Thymus (tissue), 11 donors: ENCODE results near the gene DOCK1. TPM values are rescaled to one million over a fixed set of nuclear protein-coding genes. Genes with fewer than 3 reads are reported as not detected.

ENCODE experiments used
- DNase-seq, 9 donors: peaks; one replicate each; pipeline ENCODE4 v3.0.0-alpha.2; 2013; ENCODE audit warnings: low spot score in 9 of 9, low read depth in 6 of 9, missing footprints in 1 of 9
- H3K27ac ChIP-seq, 2 donors: one replicate each; pipeline ENCODE4 v1.5.1; 2013; ENCODE audit warnings: control low read depth in 1 of 2, low read depth in 1 of 2, low read length in 1 of 2, mild to moderate bottlenecking in 1 of 2, moderate library complexity in 1 of 2
- H3K27me3 ChIP-seq, 2 donors: one replicate each; pipeline ENCODE4 v1.5.1; 2013; ENCODE audit warnings: low read length in 1 of 2; ENCODE audit not compliant: control insufficient read depth in 2 of 2, insufficient read depth in 1 of 2
- H3K36me3 ChIP-seq, 2 donors: one replicate each; pipeline ENCODE4 v1.5.1; 2013; ENCODE audit warnings: low read length in 1 of 2, mild to moderate bottlenecking in 1 of 2, moderate library complexity in 1 of 2; ENCODE audit not compliant: control insufficient read depth in 2 of 2, insufficient read depth in 2 of 2
- H3K4me1 ChIP-seq, 2 donors: one replicate each; pipeline ENCODE4 v1.5.1; 2013; ENCODE audit warnings: low read length in 2 of 2; ENCODE audit not compliant: control insufficient read depth in 2 of 2, insufficient read depth in 2 of 2
- H3K4me3 ChIP-seq, 2 donors: one replicate each; pipeline ENCODE4 v1.5.1; 2013; ENCODE audit warnings: low read length in 2 of 2, control low read depth in 1 of 2, mild to moderate bottlenecking in 1 of 2
- H3K9me3 ChIP-seq, 2 donors: one replicate each; pipeline ENCODE4 v1.5.1; 2013; ENCODE audit warnings: low read length in 1 of 2, mild to moderate bottlenecking in 1 of 2; ENCODE audit not compliant: control insufficient read depth in 2 of 2, insufficient read depth in 1 of 2
- WGBS: extraction: QIAGEN DNeasy Blood & Tissue Kit; methylation state at CpG from one replicate; pipeline ENCODE4 v1.1.7; 2013; 5-methylcytosine and 5-hydroxymethylcytosine counted together
- polyA plus RNA-seq: library from polyadenylated mRNA; stranded (reverse); fragments of 200-250 nt; gene quantifications from one replicate; pipeline ENCODE4 v1.2.3, GENCODE V29; 2013
- total RNA-seq: library from RNA; stranded (reverse); fragments of 120-200 nt; gene quantifications from one replicate; pipeline ENCODE4 v1.2.4, GENCODE V29; 2013
- donor health status: healthy.

Gene DOCK1
- total and polyA plus RNA-seq, 2 donors = 10.2 to 11.7 TPM

DNA sequence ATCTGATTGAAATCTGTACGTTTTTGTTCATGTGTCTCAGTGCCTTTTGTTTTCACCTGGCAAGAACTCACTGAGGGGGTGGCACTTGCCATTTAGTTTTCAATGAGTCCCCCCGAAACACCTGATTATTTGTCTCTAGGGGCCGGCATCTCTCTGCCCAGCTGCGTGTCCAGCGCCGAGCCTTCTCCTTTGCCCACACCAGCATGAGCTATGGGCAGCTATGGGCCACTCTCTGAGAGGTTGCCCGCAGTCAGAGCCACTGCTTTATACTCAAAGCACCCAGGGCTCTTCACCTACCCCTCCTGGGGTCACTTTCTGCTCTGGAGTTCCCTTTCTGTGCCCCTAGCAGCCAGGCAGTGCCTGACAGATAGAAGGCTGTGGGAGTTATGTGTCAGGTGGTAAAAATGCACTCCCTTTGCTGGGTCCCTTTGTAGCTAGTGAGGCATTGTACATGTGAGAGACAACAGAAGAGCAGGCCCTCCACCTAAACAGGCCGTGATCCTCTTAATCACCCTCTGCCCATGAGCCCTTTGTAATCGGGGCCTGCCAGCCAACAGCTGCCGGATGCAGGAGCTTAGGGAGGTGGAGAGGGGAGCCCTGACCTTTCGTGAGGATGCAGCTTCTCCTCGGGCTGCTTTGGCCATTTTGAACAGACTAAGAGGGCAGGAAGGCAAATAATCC lies 510.8 kb downstream of the DOCK1 start:
- no peaks in the 10 kb centered on the region for H3K9me3 ChIP-seq
- no peak overlapping the region for H3K27ac ChIP-seq
- H3K27me3 ChIP-seq = no peaks in the 10 kb centered on the region
- no peak overlapping the region for H3K4me3 ChIP-seq
- 97% methylated on average over 12 of the region's 12 CpGs for WGBS
- H3K36me3 ChIP-seq = no peaks in the 10 kb centered on the region
- no peaks in the 10 kb centered on the region for H3K4me1 ChIP-seq
- DNase-seq = no peak

DNA sequence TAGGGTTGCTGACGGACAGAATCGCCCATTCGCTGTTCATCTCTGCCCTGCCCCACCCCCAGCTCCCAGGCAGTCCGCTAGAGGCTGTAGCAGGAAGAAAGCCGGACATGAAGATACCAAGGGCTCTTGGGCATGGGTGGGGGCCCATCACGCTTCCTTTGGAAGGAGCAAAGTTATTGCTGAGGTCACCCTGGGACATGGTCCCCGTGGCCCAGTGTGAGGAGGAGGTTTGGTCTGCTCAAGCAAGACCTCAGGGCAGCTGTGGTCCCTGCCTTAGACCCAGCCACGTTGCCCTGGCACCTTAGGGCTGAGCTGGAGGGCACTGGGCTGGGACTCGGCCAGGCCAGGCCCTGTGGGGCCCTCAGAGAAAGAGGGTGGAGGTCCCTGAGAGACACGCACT lies 511.8 kb downstream of the DOCK1 start:
- WGBS = 81% methylated on average over 10 of the region's 10 CpGs
- no peaks in the 10 kb centered on the region for H3K36me3 ChIP-seq
- no peak overlapping the region for H3K4me3 ChIP-seq
- no peak for DNase-seq
- no peaks in the 10 kb centered on the region for H3K27me3 ChIP-seq
- no peaks in the 10 kb centered on the region for H3K9me3 ChIP-seq
- H3K27ac ChIP-seq = no peak overlapping the region
- H3K4me1 ChIP-seq = no peaks in the 10 kb centered on the region

GRCh38 chr10:127417686-127418401 lies 512.6 kb downstream of the DOCK1 start:
- Histone ChIP-seq H3K27ac (no peak overlapping the region), H3K27me3 (no peaks in the 10 kb centered on the region), H3K9me3 (no peaks in the 10 kb centered on the region), H3K4me1 (no peaks in the 10 kb centered on the region), H3K36me3 (no peaks in the 10 kb centered on the region), H3K4me3 (no peak overlapping the region)
- 95% methylated on average over 12 of the region's 12 CpGs for WGBS
- DNase-seq = no peak

DNA sequence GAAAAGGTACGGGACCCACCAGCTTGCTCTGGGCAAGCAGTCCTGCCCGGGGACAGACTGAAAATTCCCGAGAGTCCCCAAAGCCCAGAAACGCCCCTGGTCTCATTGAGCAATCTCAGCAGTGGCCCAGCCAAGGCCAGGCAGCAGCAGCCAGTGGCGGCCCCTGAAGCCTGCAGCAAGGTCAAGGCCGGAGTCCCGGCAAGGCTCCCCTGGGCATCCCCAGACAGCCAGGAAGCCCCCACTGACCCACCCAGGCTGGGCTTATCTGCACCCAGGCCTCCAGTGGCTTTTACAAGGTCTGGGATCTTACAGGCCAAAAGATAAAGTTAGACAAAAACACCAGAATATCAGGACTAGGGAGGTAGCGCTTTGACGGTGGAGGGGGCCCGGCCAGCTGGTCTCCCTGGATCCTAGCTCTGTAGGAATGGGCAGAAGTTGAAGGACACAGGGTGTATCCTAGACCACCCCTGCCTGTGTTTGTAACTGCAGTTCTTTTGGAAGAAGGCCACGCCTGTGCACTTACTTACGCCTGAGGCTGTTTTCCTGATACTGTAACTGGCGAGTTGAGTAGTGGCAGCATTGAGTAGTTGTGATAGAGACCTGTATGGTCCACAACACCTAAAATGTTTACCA lies 513.4 kb downstream of the DOCK1 start:
- Histone ChIP-seq H3K36me3 (no peaks in the 10 kb centered on the region), H3K4me1 (no peaks in the 10 kb centered on the region), H3K27me3 (no peaks in the 10 kb centered on the region), H3K9me3 (no peaks in the 10 kb centered on the region), H3K4me3 (no peak overlapping the region), H3K27ac (no peak overlapping the region)
- no peak for DNase-seq
- WGBS = 97% methylated on average over 13 of the region's 13 CpGs

DNA sequence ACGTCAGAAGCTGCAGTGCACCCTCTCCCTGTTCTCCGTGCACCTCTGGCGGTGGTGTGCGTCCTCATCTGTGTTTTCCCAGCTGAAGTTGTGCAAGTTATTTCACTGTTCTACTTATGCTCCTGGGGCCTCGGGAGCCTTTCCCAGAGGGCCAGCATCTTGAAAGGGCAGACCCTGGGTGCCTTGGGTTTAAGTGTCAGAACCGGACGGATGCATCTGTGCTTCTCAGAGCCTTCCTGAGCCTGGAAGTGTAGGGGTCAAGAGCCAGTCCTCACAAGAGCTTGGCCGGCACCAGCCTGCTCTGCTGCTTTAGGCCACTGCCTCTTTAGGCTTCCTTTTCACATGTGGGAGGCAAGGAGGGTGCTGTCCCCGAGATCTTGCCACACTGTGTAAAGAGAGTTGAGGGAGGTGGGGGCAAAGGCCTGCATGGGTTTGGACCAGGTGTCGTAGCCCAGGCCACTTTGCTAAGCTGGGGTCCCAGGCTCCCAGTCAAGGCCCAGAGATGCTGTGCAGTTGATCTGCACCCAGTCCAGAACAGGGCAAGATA lies 515.0 kb downstream of the DOCK1 start:
- DNase-seq = no peak
- Histone ChIP-seq H3K36me3 (no peaks in the 10 kb centered on the region), H3K27ac (no peak overlapping the region), H3K27me3 (no peaks in the 10 kb centered on the region), H3K4me3 (no peak overlapping the region), H3K4me1 (no peaks in the 10 kb centered on the region), H3K9me3 (no peaks in the 10 kb centered on the region)
- WGBS = 97% methylated on average over 10 of the region's 10 CpGs

GRCh38 chr10:127423218-127423915 lies 518.1 kb downstream of the DOCK1 start:
- Histone ChIP-seq H3K4me1 (no peaks in the 10 kb centered on the region), H3K27me3 (no peaks in the 10 kb centered on the region), H3K4me3 (no peak overlapping the region), H3K36me3 (no peaks in the 10 kb centered on the region), H3K9me3 (no peaks in the 10 kb centered on the region), H3K27ac (no peak overlapping the region)
- WGBS = 96% methylated on average over 8 of the region's 8 CpGs
- DNase-seq = no peak

DNA sequence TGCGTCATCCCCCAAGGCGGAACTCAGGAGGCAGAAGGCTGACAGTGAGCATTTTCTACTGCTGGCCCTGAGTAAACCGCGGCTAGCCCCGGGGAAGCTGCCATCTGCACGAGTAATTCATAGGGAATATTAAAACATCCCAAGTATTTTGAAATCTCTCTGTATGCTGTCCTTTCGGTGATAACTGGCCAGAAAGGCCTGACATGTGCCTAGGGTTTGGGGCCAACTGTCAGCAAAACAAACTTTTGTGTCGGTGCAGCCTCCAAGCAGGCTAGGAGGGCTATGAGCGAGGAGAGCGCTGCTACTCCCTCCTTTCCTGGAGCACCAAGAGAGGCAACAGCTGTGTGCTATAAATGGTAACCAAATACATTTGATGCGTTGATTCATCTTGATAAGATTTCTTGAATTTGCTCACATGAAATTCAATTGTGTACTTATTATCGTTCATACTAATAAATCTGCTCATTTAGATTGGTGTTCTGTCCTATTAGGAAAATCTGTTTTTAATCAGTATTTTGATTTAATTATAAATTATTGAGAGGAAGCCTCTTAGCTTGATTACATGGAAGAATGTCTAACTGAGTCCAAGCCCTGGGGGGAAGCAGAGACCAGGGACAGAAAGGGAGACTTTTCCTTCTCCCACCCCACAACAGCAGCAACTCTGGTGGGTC lies 519.5 kb downstream of the DOCK1 start:
- H3K4me1 ChIP-seq = no peaks in the 10 kb centered on the region
- H3K27ac ChIP-seq = no peak overlapping the region
- DNase-seq = no peak
- H3K9me3 ChIP-seq = peaks cover 0 to 2% of the 10 kb centered on the region in 2 donors
- WGBS = 95% methylated on average over 12 of the region's 12 CpGs
- H3K4me3 ChIP-seq = no peak overlapping the region
- H3K27me3 ChIP-seq = no peaks in the 10 kb centered on the region
- H3K36me3 ChIP-seq = no peaks in the 10 kb centered on the region

DNA sequence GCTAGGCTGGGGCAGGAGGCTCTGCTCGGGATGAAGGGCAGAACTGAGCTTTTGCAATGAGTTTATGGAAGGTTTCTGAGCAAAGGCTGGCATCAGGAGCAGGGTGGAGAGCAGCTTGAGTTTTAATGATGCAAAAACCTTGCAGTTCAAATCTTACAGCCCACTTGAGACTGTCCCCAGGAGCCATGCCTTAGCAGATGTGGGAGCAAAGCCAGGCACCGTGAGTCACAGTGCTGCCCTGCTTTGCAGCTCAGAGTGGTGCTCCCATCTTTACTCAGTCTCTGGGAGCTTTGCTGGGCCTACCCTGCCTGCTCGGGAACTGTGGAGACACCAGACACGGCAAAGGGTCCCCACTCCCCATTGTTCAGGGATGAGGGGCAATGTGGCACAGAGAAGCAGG lies 521.5 kb downstream of the DOCK1 start:
- 96% methylated on average over 4 of the region's 4 CpGs for WGBS
- Histone ChIP-seq H3K9me3 (peaks cover 0 to 9% of the 10 kb centered on the region in 2 donors), H3K27me3 (no peaks in the 10 kb centered on the region), H3K4me3 (no peak overlapping the region), H3K4me1 (no peaks in the 10 kb centered on the region), H3K27ac (no peak overlapping the region), H3K36me3 (no peaks in the 10 kb centered on the region)
- no peak for DNase-seq
